NCI-H1694 treated with DMSO at 0.1 percent for 48 hours (cell line): ENCODE data around the gene JAKMIP1.
"Not testable (repeated sequence)": the region's sequence is repeated elsewhere in the genome, so short reads cannot be mapped to it uniquely, and the experiment has no call there.

Source experiments
- DNase-seq: peaks from one replicate; lab custom pipeline; 2025; lab: John Stamatoyannopoulos, UW

JAKMIP1 gene

GRCh38 chr4:6229095-6229494, 28.7 kb upstream of the JAKMIP1 start:
- no peak for DNase-seq

DNA sequence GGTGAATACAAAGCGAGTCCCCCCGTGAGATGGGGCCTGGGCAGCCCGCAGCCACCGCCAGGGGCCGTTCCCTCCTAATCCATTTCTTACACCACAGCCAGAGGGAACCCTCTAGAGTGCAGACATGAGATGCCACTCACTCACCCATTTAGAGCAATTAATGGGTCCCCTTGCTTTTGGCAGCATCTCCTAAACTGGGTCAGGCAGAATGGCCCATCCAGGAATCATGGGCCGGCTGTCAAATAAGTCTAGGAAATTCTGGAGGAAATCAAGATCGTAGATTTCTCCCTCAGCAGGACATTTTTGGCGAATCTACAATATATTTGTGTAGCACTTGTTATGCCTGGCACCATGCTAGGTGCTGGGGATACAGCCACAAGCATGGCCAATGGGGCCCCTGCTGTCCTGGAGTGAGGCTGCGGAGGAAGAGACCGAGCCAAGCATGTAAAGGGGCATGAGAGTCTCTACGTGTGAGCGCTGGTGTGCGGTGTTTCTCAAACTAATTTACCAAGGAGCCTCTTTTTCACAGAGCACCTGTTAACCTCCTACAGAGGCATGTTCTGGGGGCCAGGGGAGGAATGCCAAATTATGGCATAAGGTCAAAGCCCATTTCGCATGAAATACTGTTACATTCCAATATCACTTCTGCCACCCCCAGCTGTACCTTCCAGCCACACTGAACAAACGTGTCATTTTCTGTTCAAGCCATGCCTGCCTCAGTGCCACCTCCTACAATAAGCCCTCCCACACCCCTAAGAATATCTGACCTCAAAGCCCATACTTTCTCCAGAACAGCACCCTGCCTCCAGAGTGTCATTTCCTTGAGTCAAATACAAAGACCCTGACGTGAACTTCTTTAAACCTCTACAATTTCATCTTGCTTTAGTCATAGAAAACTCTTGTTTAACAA, 28.1 kb upstream of the JAKMIP1 start:
- DNase-seq, result no peak

DNA sequence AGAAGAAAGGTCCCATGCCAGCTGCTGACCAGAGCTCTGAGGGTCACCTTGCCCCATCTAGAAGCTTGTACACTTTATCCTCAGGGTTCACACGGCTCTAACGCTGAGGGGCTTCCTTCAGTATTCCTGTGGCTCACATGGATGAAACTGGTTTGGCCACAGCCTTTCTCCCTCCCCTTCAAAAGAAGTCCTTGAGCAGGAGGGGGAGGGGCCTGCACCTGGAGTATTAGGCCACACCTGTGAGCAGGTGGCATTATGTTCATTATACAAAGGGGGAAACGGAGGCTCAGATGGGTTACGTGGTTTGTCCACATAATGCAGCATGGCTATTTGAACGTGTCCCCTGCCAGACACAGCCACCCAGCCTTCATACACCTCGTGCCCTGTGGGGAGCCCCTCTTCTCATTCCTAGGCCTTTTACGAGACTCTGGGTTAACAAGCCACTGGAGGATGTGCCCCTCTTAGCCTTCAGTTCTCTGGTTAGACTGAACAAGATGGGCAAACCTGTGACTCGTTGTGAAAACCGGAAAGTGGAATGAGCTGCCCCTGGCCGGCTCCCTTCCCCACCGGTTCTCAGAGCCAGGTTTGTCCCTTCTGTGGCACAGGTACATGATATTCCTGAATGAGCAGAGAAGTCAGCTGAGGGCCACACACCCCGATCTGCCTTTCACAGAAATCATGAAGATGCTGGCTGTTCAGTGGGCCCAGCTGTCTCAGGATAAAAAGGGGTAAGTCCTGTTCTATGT, 27.2 kb upstream of the JAKMIP1 start:
- DNase-seq, result no peak

GRCh38 chr4:6226506-6226905, 26.2 kb upstream of the JAKMIP1 start:
- no peak for DNase-seq

- no peak for DNase-seq
Observed at GRCh38 chr4:6225469-6225868, 25.1 kb upstream of the JAKMIP1 start.

DNA sequence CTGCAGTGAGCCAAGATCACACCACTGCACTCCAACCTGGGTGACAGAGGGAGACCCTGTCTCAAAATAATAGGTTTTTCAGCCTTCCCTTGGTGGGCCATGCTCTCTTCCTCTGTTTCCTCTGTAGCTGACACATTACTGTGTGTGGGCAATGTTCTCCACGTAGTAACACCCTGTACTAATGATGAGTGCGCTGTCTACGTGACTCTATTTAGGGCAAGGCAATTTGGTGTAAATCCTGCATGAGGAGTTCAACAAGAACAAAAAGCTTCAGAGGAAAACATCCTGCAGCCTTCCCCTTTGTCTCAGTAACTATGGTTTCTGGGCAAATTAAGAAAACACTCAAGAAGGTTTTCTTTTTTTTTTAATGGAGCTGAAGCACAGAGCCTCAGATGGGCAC, 24.4 kb upstream of the JAKMIP1 start:
- no peak for DNase-seq

DNA sequence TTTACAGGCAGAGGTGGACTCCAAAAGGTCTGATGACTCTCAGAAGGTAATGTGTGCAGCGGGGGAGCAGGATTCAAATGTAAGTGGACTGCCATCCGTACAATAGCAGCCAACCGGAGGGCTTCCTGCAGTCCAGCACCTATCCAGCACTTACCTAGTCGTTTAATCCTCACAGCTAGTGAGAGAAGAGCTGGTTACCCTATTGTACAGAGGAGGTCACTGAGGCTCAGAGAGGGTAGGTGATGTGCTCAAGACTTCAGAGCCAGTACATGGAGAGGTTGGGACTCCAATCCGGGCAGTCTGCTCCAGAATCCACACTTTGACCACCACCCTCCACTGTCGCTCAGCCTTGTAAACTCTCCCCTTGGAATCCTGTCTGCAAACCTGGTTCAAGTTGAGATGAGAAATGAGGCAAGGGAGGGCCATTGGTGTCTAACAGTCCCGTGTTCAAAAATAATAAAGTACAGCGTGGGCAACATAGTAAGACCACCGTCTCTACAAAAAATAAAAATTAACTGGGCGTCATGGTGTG, 22.5 kb upstream of the JAKMIP1 start:
- DNase-seq, result no peak

- DNase-seq, result no peak
Observed at GRCh38 chr4:6221851-6222760, 21.8 kb upstream of the JAKMIP1 start.

DNA sequence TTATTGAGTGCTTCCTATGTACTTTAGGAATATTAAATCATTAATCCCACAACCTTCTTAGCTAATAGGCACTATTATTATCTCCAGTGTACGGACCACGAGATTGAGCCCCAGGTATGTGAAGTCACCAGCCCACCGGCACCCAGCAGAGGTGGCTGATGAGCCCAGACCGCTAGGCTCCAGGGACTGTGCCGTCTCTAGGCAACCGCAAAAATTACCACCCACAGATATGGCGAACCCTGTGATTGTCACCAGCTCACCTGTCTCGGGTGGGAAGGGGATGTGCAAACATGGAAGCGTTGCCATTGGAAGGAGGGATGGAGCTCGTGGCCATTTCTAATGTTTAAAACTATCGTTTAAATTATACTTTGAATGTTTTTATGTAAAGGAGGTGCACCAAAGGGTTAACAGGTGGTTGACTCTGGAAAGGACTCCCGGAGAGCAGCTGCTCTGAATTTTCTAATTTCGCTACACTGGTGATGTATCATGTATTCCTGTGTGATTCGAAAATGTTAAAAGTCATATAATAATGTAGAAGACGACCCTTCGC, 21.0 kb upstream of the JAKMIP1 start:
- no peak for DNase-seq

DNA sequence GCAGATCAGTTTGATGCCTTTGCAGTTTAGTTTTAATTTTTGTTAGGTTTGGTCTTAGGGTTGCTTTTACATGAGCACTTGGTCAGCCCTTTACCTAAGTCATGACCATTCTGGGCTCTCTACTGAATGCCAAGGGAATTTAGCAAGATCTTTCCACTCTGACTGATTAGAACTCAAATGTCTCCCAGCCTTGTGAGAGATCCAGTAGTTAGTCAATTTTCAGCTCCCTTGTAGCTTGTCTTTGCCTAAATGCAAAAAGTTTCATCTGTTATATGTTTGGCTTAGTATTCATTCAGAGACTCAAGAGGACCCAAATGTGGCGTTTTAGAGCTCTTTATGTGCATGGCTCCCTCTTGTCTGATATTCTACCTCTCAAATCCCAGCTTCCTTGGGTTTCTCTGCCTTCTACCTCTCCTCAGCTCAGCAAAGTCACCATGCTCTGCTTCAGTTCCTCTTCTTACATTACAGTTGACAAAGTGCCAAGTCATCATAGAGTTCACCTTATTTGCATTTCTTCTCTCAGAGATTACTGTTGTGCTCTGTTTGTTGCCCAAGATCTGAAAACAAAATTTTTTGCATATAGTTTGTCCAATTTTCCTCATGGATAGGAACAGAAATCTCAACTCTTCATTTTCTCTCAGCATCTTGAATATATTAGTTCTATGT, 17.5 kb upstream of the JAKMIP1 start:
- no peak for DNase-seq

GRCh38 chr4:6216588-6216987, 16.2 kb upstream of the JAKMIP1 start:
- DNase-seq, result no peak

DNA sequence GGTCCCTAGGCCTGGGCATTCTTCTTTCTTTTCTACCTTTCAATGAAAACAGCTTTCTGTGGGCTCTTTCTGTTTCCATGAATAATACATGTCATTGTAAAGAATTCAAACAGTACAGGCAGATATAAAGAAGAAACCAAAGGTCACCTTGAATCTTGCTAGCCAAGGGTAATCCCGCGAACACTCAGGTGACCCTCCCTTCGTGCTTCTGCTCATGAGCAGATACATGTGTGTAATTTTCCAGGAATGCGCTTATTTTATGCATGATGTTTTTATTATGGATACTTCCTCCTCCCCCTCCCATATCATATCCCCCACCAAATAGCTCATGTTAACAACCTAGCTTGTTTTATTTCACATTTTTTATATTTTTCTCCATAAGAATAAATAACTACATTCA, 9.6 kb upstream of the JAKMIP1 start:
- no peak for DNase-seq

- DNase-seq, result not testable (repeated sequence)
Observed at GRCh38 chr4:6209291-6209690, 8.9 kb upstream of the JAKMIP1 start.

DNA sequence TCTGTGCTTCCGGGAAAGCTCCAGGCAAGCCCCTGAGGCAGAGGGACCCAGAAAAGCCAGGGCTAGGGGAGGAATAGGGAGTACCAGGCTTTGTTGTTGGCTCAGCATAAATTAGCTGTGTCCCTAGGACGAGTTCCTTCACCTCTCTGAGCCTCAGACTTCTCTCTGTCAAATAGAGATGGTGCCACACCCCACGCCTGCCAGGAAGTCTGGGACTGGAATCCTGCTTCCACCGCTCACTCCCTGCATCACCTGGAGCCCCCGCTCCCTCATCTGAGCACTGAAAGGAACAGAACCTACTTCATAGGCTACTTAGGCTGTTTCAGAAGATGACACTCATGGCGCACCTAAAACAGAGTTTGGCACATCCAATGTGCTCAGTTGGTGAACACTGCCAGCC, 8.1 kb upstream of the JAKMIP1 start:
- DNase-seq, result no peak

DNA sequence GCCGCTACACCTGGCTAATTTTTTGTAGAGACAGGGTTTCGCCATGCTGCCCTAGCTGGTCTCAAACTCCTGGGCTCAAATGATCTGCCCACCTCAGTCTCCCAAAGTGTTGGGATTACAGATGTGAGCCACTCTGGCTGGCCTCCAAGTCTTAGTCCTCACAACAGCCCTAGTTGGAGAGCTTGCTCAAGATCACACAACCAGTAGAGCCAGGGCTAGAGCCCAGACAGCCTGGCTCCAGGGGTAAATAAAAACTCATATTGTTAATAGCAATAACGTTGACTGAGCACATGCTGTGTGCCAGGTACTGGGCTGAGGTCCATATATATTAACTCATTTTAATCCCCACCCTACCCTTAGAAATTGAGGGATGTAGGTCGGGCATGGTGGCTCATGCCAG, 7.3 kb upstream of the JAKMIP1 start:
- no peak for DNase-seq

DNA sequence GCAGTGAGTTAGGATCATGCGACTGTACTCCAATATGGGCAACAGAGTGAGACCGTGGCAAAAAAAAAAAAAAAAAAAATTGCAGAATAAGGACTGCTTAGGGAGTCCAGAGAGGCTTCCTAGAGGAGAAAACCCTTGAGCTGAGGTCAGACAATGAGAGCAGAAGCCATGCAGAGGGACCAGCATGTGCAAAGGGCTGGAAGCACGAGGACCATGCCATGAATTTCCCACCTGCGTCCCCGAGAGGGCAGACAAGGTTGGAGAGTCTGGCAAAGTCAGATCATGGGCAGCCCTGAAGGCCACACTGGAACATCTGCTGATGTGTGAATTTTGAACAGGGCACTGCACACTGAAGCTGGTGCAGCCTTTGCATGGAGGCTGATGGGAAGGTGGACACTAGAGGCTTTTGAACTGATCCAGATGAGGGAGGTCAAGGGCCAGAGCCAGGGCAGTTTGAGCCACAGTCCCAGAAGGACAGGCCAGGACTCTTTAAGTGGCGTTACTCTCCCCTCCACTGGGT, 6.5 kb upstream of the JAKMIP1 start:
- no peak for DNase-seq

GRCh38 chr4:6205973-6206372, 5.6 kb upstream of the JAKMIP1 start:
- no peak for DNase-seq

DNA sequence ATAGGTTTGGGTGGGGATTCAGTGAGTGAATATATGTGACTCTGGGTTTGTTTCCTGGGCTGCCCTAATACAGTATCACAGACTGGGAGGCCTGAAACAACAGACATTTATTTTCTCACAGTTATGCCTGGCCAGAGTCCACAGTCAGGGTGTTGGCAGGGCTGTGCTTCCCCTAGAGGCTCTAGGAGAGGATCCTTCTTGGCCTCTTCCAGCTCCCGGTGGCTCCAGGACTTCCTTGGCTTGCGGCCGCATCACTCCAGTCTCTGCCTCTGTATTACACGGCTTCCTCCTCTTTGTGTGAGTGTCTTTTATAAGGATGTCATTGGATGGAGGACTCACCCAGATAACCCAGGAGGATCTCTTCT, 5.2 kb upstream of the JAKMIP1 start:
- no peak for DNase-seq

- no peak for DNase-seq
Observed at GRCh38 chr4:6204871-6205566, 4.7 kb upstream of the JAKMIP1 start.

- DNase-seq, result no peak
Observed at GRCh38 chr4:6204098-6204497, 3.7 kb upstream of the JAKMIP1 start.
